Astrocyte of the spinal cord (primary cell): Measurements from ENCODE around the gene USP27X.

Source experiments
- DNase-seq: peaks from one replicate; pipeline ENCODE4 v3.0.0; 2011; ENCODE audit warnings: low read depth, low spot score
- H3K4me3 ChIP-seq: 2 replicates; pipeline ENCODE4 v1.5.1; 2011; ENCODE audit warnings: low read depth, mild to moderate bottlenecking, low read length, moderate library complexity
- CTCF ChIP-seq: IDR thresholded peaks from 2 replicates; pipeline ENCODE4 v1.5.1; 2012; ENCODE audit warnings: low read depth, mild to moderate bottlenecking, low read length, inconsistent platforms
- in situ Hi-C: cut with HindIII; loops from 2 replicates; pipeline ENCODE4 v1.10.0; 2017; ENCODE audit warnings: low sequenced_read_pairs

Gene USP27X

GRCh38 chrX:49878834-49879655 is at the start of gene USP27X:
TSS of gene USP27X (plus strand) at chrX:49879484. CDS start at chrX:49880308, 824 bp downstream.
- in situ Hi-C loops, result no loop called here
- peak; percentile 63 for TF ChIP-seq CTCF
- H3K4me3 ChIP-seq, result peak within 1 kb of the TSS; percentile 51
- peak; percentile 88 for DNase-seq

GRCh38 chrX:49838374-49838773 is 40.9 kb upstream of the USP27X start:
- H3K4me3 ChIP-seq, result no peak overlapping the region
- DNase-seq, result peak; percentile 16
- peak; percentile 55 for TF ChIP-seq CTCF
- in situ Hi-C loops, result no loop called here

- peak; percentile 43 for TF ChIP-seq CTCF
- DNase-seq, result peak; percentile 24
- in situ Hi-C loops, result no loop called here
- H3K4me3 ChIP-seq, result no peak overlapping the region
Measured at GRCh38 chrX:49840679-49841078, 38.6 kb upstream of the USP27X start.

GRCh38 chrX:49842621-49843020 is 36.7 kb upstream of the USP27X start:
- H3K4me3 ChIP-seq, result no peak overlapping the region
- no peak for TF ChIP-seq CTCF
- no peak for DNase-seq
- in situ Hi-C loops, result no loop called here

DNA sequence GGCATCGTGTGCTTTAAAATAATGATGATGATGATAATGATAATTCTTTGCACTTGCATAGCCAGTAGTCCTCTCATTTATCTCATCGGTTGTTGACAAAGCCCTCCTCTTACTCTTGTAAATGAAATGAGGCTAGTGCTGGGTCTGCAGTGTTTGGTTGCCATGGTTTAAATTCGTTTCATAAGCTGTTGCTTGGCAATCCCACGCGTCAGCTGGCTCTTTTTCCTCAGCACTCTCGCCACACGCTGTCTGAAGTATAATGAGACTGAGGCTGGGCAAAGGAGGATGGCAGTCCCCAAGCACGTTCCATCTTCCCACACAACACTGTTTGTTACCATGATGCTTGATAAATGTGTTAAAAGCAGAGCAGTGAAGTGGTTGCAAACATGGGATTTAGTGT is 34.7 kb upstream of the USP27X start:
- in situ Hi-C loops, result no loop called here
- no peak for DNase-seq
- no peak overlapping the region for H3K4me3 ChIP-seq

GRCh38 chrX:49845701-49846403 is 33.4 kb upstream of the USP27X start:
- in situ Hi-C loops, result no loop called here
- no peak for TF ChIP-seq CTCF
- DNase-seq, result no peak
- H3K4me3 ChIP-seq, result no peak overlapping the region

More for the DNA sequence above, 34.7 kb upstream of the USP27X start:
- no peak for TF ChIP-seq CTCF
